H9 (cell line): ENCODE measurements around the gene TBC1D22A. TPM values are rescaled to one million over a fixed set of nuclear protein-coding genes. Genes with fewer than 3 reads are reported as not detected.
A peak's percentile ranks its signal among the peaks of the same experiment; 100 is the strongest.

ENCODE experiments used
- DNase-seq: peaks from one replicate; pipeline ENCODE4 v3.0.0-alpha.2; 2017
- H2AFZ ChIP-seq: one replicate; pipeline ENCODE4 v1.6.1; 2013; ENCODE audit warnings: mild to moderate bottlenecking, low read length, control low read depth, moderate library complexity
- H2AK5ac ChIP-seq: 2 replicates; pipeline ENCODE4 v1.6.1; 2013; ENCODE audit warnings: low read length, control low read depth, mixed read lengths; ENCODE audit not compliant: insufficient read length
- H2BK120ac ChIP-seq: one replicate; pipeline ENCODE4 v1.6.1; 2013; ENCODE audit warnings: low read depth, mild to moderate bottlenecking, low read length, control low read depth, inconsistent platforms; ENCODE audit not compliant: poor library complexity, severe bottlenecking
- H2BK12ac ChIP-seq: 2 replicates; pipeline ENCODE4 v1.6.1; 2013; ENCODE audit warnings: low read length, control low read depth, mixed read lengths, low read depth; ENCODE audit not compliant: insufficient read length
- H2BK15ac ChIP-seq: 2 replicates; pipeline ENCODE4 v1.6.1; 2013; ENCODE audit warnings: low read depth, low read length, control low read depth
- H2BK20ac ChIP-seq: one replicate; pipeline ENCODE4 v1.6.1; 2013; ENCODE audit warnings: low read depth, mild to moderate bottlenecking, low read length, control low read depth, inconsistent platforms; ENCODE audit not compliant: poor library complexity, severe bottlenecking
- H2BK5ac ChIP-seq: 2 replicates; pipeline ENCODE4 v1.6.1; 2013; ENCODE audit warnings: low read length, control low read depth, mixed read lengths; ENCODE audit not compliant: insufficient read length
- H3K14ac ChIP-seq: 2 replicates; pipeline ENCODE4 v1.6.1; 2013; ENCODE audit warnings: low read length, control low read depth; ENCODE audit not compliant: insufficient read depth
- H3K18ac ChIP-seq: 2 replicates; pipeline ENCODE4 v1.6.1; 2013; ENCODE audit warnings: low read depth, mild to moderate bottlenecking, mixed read lengths, low read length, control low read depth; ENCODE audit not compliant: insufficient read length
- H3K23ac ChIP-seq: 2 replicates; pipeline ENCODE4 v1.6.1; 2013; ENCODE audit warnings: low read length, control low read depth, mixed read lengths, low read depth; ENCODE audit not compliant: insufficient read length
- H3K23me2 ChIP-seq: 2 replicates; pipeline ENCODE4 v1.6.1; 2013; ENCODE audit warnings: low read depth, mild to moderate bottlenecking, mixed read lengths, low read length, control low read depth; ENCODE audit not compliant: insufficient read length, poor library complexity, severe bottlenecking
- H3K27ac ChIP-seq: 2 replicates; pipeline ENCODE4 v1.5.1; 2013; ENCODE audit warnings: low read length, control low read depth, mixed read lengths, low read depth; ENCODE audit not compliant: insufficient read length
- H3K27me3 ChIP-seq: 2 replicates; pipeline ENCODE4 v1.6.1; 2013; ENCODE audit warnings: low read length, control low read depth, inconsistent platforms; ENCODE audit not compliant: insufficient read depth
- H3K4ac ChIP-seq: 2 replicates; pipeline ENCODE4 v1.6.1; 2013; ENCODE audit warnings: low read depth, mild to moderate bottlenecking, control low read depth, inconsistent platforms, low read length, moderate library complexity
- H3K4me1 ChIP-seq: 2 replicates; pipeline ENCODE4 v1.6.1; 2013; ENCODE audit warnings: low read length, control low read depth, inconsistent platforms; ENCODE audit not compliant: insufficient read depth
- H3K4me2 ChIP-seq: 2 replicates; pipeline ENCODE4 v1.6.1; 2013; ENCODE audit warnings: low read length, control low read depth, mixed read lengths; ENCODE audit not compliant: insufficient read length, insufficient read depth
- H3K56ac ChIP-seq: 2 replicates; pipeline ENCODE4 v1.6.1; 2013; ENCODE audit warnings: low read depth, mild to moderate bottlenecking, mixed read lengths, low read length, control low read depth; ENCODE audit not compliant: insufficient read length
- H3K79me1 ChIP-seq: 2 replicates; pipeline ENCODE4 v1.6.1; 2013; ENCODE audit warnings: low read depth, mild to moderate bottlenecking, moderate library complexity, low read length, control low read depth, inconsistent platforms; ENCODE audit not compliant: insufficient read depth, poor library complexity, severe bottlenecking
- H3K79me2 ChIP-seq: 2 replicates; pipeline ENCODE4 v1.6.1; 2013; ENCODE audit warnings: low read length, control low read depth, inconsistent platforms; ENCODE audit not compliant: insufficient read depth
- H3K9ac ChIP-seq: 2 replicates; pipeline ENCODE4 v1.6.1; 2013; ENCODE audit warnings: low read length, control low read depth, mixed read lengths; ENCODE audit not compliant: insufficient read length; ENCODE audit errors: extremely low read depth
- H3K9me3 ChIP-seq: one replicate; pipeline ENCODE4 v1.6.1; 2013; ENCODE audit warnings: low read depth, low read length, inconsistent platforms; ENCODE audit not compliant: control insufficient read depth
- H3T11ph ChIP-seq: one replicate; pipeline ENCODE4 v1.6.1; 2013; ENCODE audit warnings: mild to moderate bottlenecking, low read length, control low read depth, inconsistent platforms
- H4K20me1 ChIP-seq: one replicate; pipeline ENCODE4 v1.6.1; 2013; ENCODE audit not compliant: control insufficient read depth, insufficient read length, insufficient read depth
- H4K5ac ChIP-seq: 2 replicates; pipeline ENCODE4 v1.6.1; 2013; ENCODE audit warnings: low read depth, mild to moderate bottlenecking, mixed read lengths, low read length, control low read depth; ENCODE audit not compliant: insufficient read length
- H4K8ac ChIP-seq: replicated peaks from 2 replicates; pipeline ENCODE4 v1.6.1; 2013; ENCODE audit warnings: low read length, control low read depth, mixed read lengths, low read depth; ENCODE audit not compliant: insufficient read length
- H4K91ac ChIP-seq: 2 replicates; pipeline ENCODE4 v1.6.1; 2013; ENCODE audit warnings: low read depth, mild to moderate bottlenecking, moderate library complexity, mixed read lengths, low read length, control low read depth; ENCODE audit not compliant: insufficient read length
- H3K27ac Mint-ChIP-seq, 3 experiments: 2 replicates in 2 of 3; 3 replicates in 1 of 3; pipeline ENCODE4 v1.8.0; 2020 to 2021; ENCODE audit warnings: mixed read lengths in 3 of 3, mild to moderate bottlenecking in 1 of 3, moderate library complexity in 1 of 3
- H3K27me3 Mint-ChIP-seq: 2 replicates; pipeline ENCODE4 v1.8.0; 2021; ENCODE audit warnings: low read depth, mild to moderate bottlenecking, moderate library complexity, mixed read lengths
- H3K36me3 Mint-ChIP-seq, 3 experiments: 2 replicates in 2 of 3; 3 replicates in 1 of 3; pipeline ENCODE4 v1.8.0; 2020 to 2021; ENCODE audit warnings: low read depth in 3 of 3, mixed read lengths in 3 of 3; ENCODE audit not compliant: insufficient read depth in 1 of 3
- H3K4me1 Mint-ChIP-seq, 2 experiments: 2 replicates each; pipeline ENCODE4 v1.8.0; 2020; ENCODE audit warnings: mixed read lengths in 2 of 2
- H3K4me3 Mint-ChIP-seq, 2 experiments: 2 replicates in 1 of 2; 3 replicates in 1 of 2; pipeline ENCODE4 v1.8.0; 2020 to 2021; ENCODE audit warnings: mild to moderate bottlenecking in 2 of 2, mixed read lengths in 2 of 2, moderate library complexity in 1 of 2
- H3K9me3 Mint-ChIP-seq, 2 experiments: 2 replicates in 1 of 2; 3 replicates in 1 of 2; pipeline ENCODE4 v1.8.0; 2020; ENCODE audit warnings: mild to moderate bottlenecking in 2 of 2, mixed read lengths in 2 of 2, moderate library complexity in 1 of 2
- CTCF ChIP-seq: fragments of 200-600 bp; sonication (generic); conservative IDR thresholded peaks from 3 replicates; pipeline ENCODE4 v1.8.0; 2021; ENCODE audit warnings: antibody characterized with exemption, mild to moderate bottlenecking
- WGBS: extraction: QIAGEN DNeasy Blood & Tissue Kit; methylation state at CpG from one replicate; pipeline ENCODE4 v1.1.7; 2013; ENCODE audit warnings: missing lambda C conversion rate, low lambda C conversion rate, mixed read lengths; ENCODE audit not compliant: insufficient read length; ENCODE audit errors: extremely low coverage; 5-methylcytosine and 5-hydroxymethylcytosine counted together
- total RNA-seq: library from RNA; stranded (reverse); gene quantifications from 2 replicates; pipeline ENCODE4 v1.2.1, GENCODE V29; 2021

Gene TBC1D22A
- total RNA-seq, 1 experiment from 2014 or later: 20.8 TPM

GRCh38 chr22:46914916-46915894 lies 152.8 kb downstream of the TBC1D22A start:
- Histone ChIP-seq H3T11ph (no peak overlapping the region), H3K27me3 (no peaks in the 10 kb centered on the region), H2BK5ac (no peak overlapping the region), H3K27ac (no peak overlapping the region), H3K4me2 (no peak overlapping the region), H2BK20ac (no peak overlapping the region), H3K23ac (no peak overlapping the region), H4K5ac (no peak overlapping the region), H3K79me1 (peaks cover under 1% of the 10 kb centered on the region), H2AK5ac (no peak overlapping the region), H3K14ac (no peak overlapping the region), H4K8ac (no peak overlapping the region), H3K23me2 (no peaks in the 10 kb centered on the region), H4K91ac (no peak overlapping the region), H2AFZ (no peak overlapping the region), H3K79me2 (no peaks in the 10 kb centered on the region), H3K4me1 (no peaks in the 10 kb centered on the region), H3K18ac (no peak overlapping the region), H2BK12ac (no peak overlapping the region), H4K20me1 (no peaks in the 10 kb centered on the region), H3K9ac (no peak overlapping the region), H2BK15ac (no peak overlapping the region), H2BK120ac (no peak overlapping the region), H3K56ac (no peak overlapping the region), H3K9me3 (no peaks in the 10 kb centered on the region), H3K4ac (no peak overlapping the region)
- Mint-ChIP-seq H3K36me3 (peaks cover 0 to 30% (median 5%) of the 10 kb centered on the region in 3 experiments; a peak in 5 of 7 replicates), H3K27ac (peak overlapping the region; percentile 4 to 69 (median 7); a peak in 2 of 7 replicates), H3K4me1 (peaks cover 0 to 5% of the 10 kb centered on the region in 2 experiments; a peak in 1 of 4 replicates), H3K4me3 (no peak overlapping the region), H3K27me3 (no peaks in the 10 kb centered on the region), H3K9me3 (no peaks in the 10 kb centered on the region)
- no peak for TF ChIP-seq CTCF
- no peak for DNase-seq
- WGBS: no CpG with 5 or more reads among the region's 21 CpGs
